Measurements from ENCODE around the gene VGLL2.
A peak's percentile ranks its signal among the peaks of the same experiment; 100 is the strongest.

The VGLL2 gene

DNA sequence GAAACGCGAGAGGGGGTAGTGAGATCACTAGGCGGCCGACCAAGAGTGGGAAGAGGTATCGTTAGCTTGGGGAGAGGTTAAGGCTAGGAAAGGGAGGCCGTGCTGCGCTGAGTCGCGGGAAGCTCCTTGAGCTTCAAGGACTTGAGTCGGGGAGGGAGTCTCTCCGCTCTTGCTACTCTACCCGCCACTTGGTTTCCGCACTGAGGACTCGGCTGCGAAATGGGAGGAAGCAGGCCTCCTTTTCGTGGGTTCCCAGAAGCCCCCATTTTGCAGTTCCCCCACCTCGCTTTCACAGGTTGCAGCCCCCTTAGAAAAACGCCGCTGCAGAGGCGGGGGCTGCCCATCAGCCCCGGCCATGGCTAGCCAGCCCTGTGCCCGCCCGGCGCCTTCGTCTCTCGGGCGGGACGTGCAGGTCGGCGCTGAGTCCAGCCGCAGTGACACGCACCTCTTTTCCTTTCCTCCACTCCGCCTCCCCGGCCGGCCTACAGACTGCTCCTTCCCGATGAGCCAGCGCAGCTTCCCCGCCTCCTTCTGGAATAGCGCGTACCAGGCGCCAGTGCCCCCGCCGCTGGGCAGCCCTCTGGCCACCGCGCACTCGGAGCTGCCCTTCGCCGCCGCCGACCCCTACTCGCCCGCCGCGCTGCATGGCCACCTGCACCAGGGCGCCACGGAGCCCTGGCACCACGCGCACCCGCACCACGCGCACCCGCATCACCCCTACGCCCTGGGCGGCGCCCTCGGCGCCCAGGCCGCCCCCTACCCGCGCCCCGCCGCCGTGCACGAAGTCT lies 4.9 kb downstream of the VGLL2 start:
- peak; percentile 78 for DNase-seq

GRCh38 chr6:117270843-117271507 lies 5.6 kb downstream of the VGLL2 start:
- DNase-seq: no peak

DNA sequence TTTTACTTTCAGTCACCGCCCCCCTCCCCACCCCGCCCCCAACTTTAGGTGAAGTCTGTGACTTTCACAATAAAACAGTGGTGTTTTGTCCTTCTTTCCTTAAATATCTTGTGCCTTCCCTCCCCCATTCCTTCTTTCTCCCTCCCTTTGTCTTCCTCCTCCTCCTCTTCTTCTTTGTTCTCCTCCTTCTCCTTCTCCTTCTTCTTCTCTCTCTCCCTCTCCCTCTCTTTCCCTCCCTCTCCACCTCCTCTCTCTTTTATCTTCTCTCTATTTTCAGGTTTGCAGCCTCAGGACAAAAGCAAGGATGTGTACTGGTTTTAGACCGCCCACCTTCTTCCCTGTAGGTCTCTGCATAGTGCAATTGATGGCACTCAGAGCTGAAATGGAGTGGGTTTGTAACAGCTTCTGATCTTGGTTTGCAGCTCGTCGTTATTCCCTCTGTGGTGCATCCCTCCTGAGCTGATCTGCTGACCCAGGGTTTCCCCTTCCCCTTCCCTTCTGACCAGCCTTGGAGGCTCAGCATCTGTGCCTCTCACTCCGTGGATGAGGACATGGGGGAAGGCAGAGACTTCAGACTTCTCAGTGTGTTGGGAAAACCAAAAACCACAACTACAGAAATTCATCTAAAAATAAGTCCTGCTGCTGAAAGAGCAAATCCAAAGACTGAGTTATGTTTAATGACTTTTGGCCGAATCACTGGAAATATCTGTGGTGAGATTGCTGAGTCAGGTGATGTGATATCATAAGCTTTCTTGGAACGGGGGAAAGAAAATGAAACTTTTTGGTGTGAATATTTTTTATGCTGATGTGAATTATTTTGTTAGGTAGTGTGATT lies 6.9 kb downstream of the VGLL2 start:
- no peak for DNase-seq

DNA sequence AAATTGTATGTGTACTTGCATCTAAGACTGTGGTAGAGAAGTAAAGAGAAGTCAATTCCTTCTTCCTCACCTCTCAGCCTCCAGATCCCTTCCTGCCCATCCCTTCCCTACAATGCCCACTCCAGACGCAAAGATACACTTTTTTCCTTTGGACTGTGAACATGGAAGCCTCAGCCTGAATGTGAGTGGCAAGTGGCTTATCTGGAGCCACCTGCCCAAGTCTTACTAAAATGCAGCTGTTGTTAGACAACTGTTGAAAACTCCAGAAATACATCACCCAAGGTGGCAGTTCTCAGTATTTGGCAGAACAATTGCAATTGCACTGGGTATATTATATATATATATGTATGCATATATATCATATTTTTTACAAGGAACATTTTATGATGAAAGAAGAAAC lies 7.5 kb downstream of the VGLL2 start:
- no peak for DNase-seq

DNA sequence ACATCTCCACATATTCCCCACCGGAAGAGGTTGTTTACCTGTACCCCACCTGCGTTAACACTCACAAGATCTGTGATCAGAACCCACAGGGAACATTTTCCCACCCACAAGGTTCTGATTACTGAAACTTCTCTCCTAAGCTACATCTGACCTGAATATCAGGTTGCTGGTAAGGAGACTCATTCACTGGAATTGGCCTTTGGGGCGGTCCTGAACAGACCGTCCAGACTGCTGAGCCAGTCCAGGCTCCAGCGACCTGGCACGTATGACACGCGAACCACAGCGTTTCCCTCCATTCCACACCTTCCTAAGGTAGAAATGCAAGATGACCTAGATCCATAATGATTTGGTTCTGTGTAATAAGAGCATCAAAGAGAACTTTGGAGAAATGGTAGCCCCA lies 9.8 kb downstream of the VGLL2 start:
- DNase-seq: no peak

- no peak for DNase-seq
These were observed 10.4 kb downstream of the VGLL2 start for GRCh38 chr6:117275711-117276110.

- no peak for DNase-seq
These were observed 11.5 kb downstream of the VGLL2 start for GRCh38 chr6:117276778-117277316.

- DNase-seq: no peak
These were observed 15.6 kb downstream of the VGLL2 start for GRCh38 chr6:117280922-117281321.

DNA sequence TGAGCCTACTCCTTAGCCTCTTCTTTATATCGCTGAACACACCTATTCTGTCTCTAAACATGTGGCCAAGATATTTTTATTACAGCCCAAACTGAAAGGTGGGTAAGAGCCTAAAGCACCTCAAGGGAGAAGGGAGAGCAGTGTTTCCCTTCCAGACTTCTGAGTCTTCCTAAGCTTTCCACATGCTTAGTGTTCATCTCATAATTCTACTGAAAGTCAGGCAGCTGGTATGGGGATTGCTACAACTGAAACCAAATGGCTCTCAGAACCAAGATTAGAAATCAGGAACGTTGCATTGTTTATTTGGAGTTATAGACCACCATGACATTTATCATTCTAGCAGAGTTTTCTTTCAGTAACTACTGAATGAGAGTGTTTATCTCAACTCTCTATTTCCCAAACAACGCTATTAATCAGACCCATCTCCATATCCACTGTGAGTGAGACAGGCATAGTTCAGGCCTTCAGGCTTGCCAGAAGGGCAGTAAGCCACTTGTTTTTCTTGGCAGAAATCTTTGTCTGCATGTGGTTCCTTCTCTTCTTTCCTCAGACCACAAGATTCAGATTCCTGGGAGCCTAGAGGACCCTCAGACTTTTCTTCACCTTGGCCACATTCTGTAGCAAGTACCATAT lies 22.8 kb downstream of the VGLL2 start:
- DNase-seq: no peak

DNA sequence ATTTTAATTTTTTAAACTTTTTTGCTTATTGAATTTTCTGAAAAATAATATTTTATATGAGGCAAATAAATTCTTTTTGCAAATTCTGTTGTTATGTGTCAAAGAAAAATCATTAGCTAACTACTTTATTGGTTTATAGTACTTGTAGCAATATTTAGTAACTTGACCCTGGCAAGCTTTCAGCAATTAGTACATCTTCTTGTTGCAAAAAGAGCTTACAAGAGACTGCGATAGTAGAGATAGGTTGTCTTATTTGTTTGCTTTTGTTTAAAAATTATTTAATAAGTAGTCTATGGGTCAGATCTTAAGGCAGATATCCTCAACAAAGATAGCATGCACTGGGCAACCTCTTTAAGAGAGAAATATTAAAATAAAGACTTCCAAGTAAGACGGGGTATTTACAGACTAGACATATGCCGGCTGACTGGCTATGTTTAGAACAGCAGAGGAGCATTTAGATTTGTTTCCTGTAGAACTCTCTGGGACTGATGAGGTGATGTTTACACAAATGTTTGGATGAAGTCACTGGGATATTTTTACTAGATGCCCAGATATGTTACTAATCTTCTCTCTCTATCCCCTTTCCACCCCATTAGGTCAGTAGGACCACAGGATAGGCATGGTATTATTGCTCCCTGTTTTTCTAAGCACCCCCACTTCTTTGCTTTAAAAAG lies 25.0 kb downstream of the VGLL2 start:
- no peak for DNase-seq

DNA sequence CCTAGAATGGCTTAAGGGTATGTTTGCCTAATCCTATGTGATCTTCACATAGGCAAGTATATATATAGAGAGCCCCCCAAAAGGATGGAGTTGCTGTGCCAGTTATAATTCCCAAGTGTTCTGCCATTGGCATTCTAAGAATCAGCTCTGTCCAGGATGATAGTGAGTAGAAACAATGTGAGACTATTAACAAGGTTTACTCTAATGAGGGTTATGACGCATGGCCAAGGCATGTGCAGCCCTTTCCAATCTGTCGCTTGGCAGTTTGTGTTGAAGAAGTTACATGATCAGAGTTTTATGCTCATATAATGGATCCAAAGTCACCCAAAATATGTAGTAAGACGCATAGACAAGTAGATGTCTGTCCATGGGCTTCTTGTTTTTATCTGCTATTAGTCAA lies 33.6 kb downstream of the VGLL2 start:
- no peak for DNase-seq

DNA sequence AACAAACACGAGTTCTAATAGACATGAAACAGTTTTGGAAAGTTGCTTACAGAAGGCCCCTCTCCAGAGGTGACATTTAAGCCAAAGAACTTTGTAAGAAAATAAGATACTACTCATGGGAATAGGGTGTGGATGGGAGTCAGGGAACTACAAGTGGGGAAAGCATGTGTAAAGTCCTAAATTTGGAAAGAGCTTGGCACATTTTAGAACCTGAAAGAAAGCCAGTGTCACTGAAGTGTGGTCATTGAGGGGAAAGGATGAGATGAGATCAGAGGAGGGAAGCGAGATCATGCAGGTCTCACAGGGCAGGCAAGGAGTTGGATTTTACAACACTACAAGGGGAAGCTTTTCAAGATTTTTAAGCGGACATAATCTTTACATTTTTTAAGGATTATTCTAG lies 38.0 kb downstream of the VGLL2 start:
- DNase-seq: no peak

DNA sequence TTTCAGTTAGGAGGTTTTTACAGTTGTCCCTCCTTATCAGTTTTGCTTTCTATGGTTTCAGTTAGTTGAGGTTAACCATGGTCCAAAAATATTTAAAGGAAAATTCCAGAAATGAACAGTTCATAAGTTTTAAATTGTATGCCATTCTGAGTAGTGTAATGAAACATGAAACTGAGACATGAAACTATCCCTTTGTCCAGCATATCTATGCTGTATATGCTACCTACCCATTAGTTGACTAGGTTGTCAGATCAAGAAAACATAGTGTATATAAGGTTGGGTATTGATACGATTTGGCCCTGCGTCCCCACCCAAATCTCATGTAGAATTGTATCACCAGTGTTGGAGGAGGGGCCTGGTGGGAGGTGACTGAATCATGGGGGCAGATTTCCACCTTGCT lies 39.1 kb downstream of the VGLL2 start:
- no peak for DNase-seq

DNA sequence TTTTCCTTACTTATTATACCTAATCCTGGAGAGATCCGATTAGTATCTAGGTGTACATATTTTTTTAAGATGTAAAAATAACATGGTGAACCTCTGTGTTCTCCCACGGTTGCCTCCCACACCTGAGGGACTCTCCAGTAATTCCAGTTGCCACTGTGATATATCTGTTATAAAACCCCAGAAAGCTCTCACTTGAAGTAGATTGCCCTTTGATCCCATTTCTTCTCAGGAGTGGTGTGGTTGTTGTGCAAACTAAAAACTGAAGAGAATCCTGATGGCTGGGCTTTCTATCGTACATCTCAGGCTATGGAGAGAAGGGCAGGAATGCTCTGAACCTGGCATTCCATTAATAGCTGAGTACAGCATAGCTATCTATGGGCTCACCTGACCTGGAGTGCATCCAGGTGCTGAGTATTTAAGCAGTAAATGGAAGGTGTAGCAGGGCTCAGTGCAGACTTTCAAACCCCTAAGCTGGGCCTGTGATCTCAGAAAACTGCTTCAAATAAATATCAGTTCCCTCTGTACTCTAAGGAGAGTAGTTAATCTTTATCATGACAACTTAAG lies 41.0 kb downstream of the VGLL2 start:
- DNase-seq: no peak

DNA sequence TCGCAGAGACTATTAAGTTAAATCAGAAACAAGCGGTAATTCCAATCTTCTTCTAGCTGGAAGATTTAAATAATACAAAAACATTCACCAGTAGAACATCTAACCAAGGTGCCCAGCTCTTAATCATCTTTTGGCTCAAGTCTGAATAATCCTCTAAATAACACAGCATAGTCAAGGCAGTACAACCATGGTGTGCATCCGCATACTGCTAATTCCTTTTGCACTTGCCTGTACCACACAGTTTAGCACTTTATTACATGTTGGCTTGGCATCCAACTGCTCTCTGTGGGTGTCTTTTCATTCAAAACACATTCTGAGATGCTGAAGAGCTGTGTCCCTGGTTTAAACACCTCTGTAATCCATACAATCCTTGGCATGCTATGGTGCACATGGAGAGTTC lies 42.3 kb downstream of the VGLL2 start:
- DNase-seq: no peak

- no peak for DNase-seq
These were observed 43.7 kb downstream of the VGLL2 start for GRCh38 chr6:117309069-117309468.

DNA sequence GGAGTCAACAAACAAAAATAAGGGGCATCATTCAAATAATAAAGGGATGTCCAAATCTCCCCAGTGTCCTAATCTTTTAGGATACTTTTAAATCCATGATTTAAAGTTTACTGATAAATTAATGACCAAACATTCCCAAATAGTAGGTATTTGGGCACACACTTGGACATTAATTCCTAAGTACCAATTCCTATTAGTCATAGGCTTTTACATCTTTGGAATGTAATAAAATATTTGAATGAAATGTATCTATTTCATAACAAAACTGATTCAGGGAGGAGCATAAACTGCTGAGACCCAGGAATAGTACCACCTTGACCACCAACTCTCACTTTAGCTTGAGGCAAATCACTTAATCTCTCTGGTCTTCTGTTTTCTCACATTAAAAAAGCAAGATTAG lies 44.3 kb downstream of the VGLL2 start:
- no peak for DNase-seq

DNA sequence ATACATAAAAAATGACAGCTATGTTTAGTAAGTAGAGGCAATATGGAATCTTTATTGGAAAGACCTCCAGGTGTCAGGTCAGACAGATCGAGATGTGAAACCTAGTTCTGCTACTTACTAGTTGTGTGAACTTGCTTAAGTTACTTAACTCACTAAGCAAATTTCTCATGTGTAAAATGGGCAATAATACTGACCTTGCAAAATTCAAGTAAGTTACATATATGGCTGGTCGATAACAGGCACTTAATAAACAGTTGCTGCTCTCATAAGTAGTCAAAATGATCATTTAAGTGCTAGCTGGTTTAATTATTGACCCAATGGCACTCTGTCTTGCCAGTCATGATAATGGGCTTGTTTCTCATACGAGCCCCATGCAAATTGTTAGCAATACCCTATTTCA lies 46.0 kb downstream of the VGLL2 start:
- no peak for DNase-seq

- no peak for DNase-seq
These were observed 46.4 kb downstream of the VGLL2 start for GRCh38 chr6:117311726-117312125.

- no peak for DNase-seq
These were observed 51.9 kb downstream of the VGLL2 start for GRCh38 chr6:117317261-117317660.

All from islet precursor cell (in vitro differentiated cells).